Gastroesophageal sphincter (tissue), 3 donors: ENCODE results near the gene DAAM1.

Source experiments
- CTCF ChIP-seq, 4 experiments: fragments of 200-600 bp in 2 of 4; fragments of 450-650 bp in 2 of 4; sonication (generic) in 1 of 4; IDR thresholded peaks; one replicate each; pipeline ENCODE4 v1.5.1; 2017 to 2019; ENCODE audit warnings: antibody characterized with exemption in 4 of 4, mild to moderate bottlenecking in 2 of 4, moderate library complexity in 2 of 4
- POLR2AphosphoS5 ChIP-seq: sonication (generic); formaldehyde crosslinking; IDR thresholded peaks from one replicate; pipeline ENCODE4 v1.6.1; 2017; ENCODE audit warnings: antibody characterized with exemption

GRCh38 chr14:59160506-59160905, 28.0 kb upstream of the DAAM1 start:
- TF ChIP-seq CTCF (IDR thresholded peaks at IDR 0.05) = no peak
- no peak for TF ChIP-seq POLR2AphosphoS5
